Progenitor cell of endocrine pancreas (in vitro differentiated cells): ENCODE measurements around the gene KIF2A. TPM values are rescaled to one million over a fixed set of nuclear protein-coding genes. Genes with fewer than 3 reads are reported as not detected.

Source experiments
- DNase-seq: peaks from one replicate; pipeline ENCODE4 v3.0.0; 2021; ENCODE audit warnings: low spot score; ENCODE audit not compliant: unreplicated experiment
- H3K27ac Mint-ChIP-seq: 2 replicates; pipeline ENCODE4 v1.8.0; 2021; ENCODE audit warnings: mild to moderate bottlenecking, moderate library complexity, mixed read lengths
- H3K27me3 Mint-ChIP-seq: 2 replicates; pipeline ENCODE4 v1.8.0; 2021; ENCODE audit warnings: mixed read lengths
- H3K36me3 Mint-ChIP-seq: 2 replicates; pipeline ENCODE4 v1.8.0; 2022; ENCODE audit warnings: mixed read lengths; ENCODE audit not compliant: insufficient read depth
- H3K4me1 Mint-ChIP-seq: 2 replicates; pipeline ENCODE4 v1.8.0; 2021; ENCODE audit warnings: low read depth, mixed read lengths
- H3K4me3 Mint-ChIP-seq: 2 replicates; pipeline ENCODE4 v1.8.0; 2021; ENCODE audit warnings: low read depth, mild to moderate bottlenecking, moderate library complexity, mixed read lengths
- H3K9me3 Mint-ChIP-seq: 2 replicates; pipeline ENCODE4 v1.8.0; 2021; ENCODE audit warnings: low read depth, mixed read lengths
- total RNA-seq: library from RNA; stranded (reverse); gene quantifications from 2 replicates; pipeline ENCODE4 v1.2.1, GENCODE V29; 2021
- TF ChIP-seq, protein P1 (sequence below): fragments of 200-600 bp; sonication (generic); IDR thresholded peaks from one replicate; pipeline ENCODE4 v1.5.0; 2021; ENCODE audit warnings: antibody characterized with exemption, mild to moderate bottlenecking; ENCODE audit not compliant: unreplicated experiment

The KIF2A gene
- total RNA-seq, 1 donor from 2014 or later, result 75.3 TPM

DNA sequence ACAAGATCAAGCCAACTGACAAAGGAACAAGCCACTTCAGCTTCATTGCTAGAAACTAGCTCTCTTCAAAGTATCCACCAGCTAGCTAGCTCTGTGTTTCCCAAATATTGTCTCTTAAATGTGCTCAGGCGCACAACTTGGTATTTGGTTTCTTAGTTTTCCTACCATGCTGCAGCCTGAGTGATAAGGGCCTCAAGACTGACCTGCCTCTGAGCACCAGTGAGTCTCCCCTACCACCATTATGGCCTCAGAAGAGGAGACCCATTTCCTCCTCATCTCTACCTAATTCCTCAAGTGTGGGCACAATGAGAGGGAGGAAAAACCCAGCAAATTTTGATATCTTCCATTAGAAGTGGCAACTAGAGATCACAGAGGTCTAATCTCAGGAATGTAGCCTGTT is 34.6 kb upstream of the KIF2A start:
- no peaks in the 10 kb centered on the region for H3K36me3 Mint-ChIP-seq
- peaks cover 7% of the 10 kb centered on the region for H3K9me3 Mint-ChIP-seq
- no peak overlapping the region for H3K4me3 Mint-ChIP-seq
- TF ChIP-seq, protein P1, sequence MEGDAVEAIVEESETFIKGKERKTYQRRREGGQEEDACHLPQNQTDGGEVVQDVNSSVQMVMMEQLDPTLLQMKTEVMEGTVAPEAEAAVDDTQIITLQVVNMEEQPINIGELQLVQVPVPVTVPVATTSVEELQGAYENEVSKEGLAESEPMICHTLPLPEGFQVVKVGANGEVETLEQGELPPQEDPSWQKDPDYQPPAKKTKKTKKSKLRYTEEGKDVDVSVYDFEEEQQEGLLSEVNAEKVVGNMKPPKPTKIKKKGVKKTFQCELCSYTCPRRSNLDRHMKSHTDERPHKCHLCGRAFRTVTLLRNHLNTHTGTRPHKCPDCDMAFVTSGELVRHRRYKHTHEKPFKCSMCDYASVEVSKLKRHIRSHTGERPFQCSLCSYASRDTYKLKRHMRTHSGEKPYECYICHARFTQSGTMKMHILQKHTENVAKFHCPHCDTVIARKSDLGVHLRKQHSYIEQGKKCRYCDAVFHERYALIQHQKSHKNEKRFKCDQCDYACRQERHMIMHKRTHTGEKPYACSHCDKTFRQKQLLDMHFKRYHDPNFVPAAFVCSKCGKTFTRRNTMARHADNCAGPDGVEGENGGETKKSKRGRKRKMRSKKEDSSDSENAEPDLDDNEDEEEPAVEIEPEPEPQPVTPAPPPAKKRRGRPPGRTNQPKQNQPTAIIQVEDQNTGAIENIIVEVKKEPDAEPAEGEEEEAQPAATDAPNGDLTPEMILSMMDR, result no peak
- no peak for DNase-seq
- H3K27me3 Mint-ChIP-seq, result no peaks in the 10 kb centered on the region
- peak overlapping the region; percentile 14 for H3K27ac Mint-ChIP-seq
- peaks cover 21% of the 10 kb centered on the region for H3K4me1 Mint-ChIP-seq

DNA sequence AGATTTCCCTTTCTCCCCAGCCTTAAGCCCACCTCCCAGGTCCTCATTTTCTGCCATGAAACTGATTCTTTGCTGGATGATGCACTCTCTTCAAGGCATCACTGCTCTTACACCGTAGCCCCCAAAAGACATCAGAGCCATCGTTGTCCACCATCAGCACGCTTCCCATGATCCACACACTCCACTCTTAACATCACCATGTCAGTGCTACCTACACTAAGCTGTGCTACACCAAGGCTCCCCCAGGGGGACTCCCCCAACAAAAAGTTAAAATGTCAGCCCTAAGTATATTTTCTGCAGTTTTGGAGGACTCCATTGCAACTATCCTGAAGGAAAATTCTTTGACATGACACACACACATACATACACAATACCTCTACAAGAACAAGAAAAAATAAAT is 34.1 kb upstream of the KIF2A start:
- Mint-ChIP-seq H3K36me3 (no peaks in the 10 kb centered on the region), H3K27ac (no peak overlapping the region), H3K4me1 (peaks cover 21% of the 10 kb centered on the region), H3K27me3 (no peaks in the 10 kb centered on the region), H3K9me3 (peaks cover 7% of the 10 kb centered on the region), H3K4me3 (no peak overlapping the region)
- TF ChIP-seq, protein P1, result peak; percentile 20
- no peak for DNase-seq

DNA sequence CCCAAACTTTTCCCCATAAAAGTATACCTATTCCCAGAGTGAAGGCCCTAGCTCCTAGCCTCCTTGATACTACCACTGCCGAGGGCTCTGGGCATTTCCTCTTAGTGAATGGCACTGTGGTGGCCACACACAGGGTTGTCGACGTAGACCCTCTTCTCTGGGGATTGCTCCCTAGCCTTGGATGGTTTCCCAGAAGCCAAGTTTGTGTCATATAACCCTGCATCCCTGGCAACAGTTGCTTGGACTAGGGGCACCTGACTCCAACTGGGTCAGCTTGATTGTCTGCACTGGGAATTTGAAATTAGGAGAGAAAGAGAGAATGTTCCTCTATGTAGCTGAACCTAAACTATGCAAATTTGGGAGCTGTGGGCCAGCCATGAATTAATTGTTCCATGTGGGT is 32.3 kb upstream of the KIF2A start:
- Mint-ChIP-seq H3K27ac (no peak overlapping the region), H3K36me3 (no peaks in the 10 kb centered on the region), H3K9me3 (peaks cover 7% of the 10 kb centered on the region), H3K27me3 (no peaks in the 10 kb centered on the region), H3K4me3 (no peak overlapping the region), H3K4me1 (peaks cover 23% of the 10 kb centered on the region)
- TF ChIP-seq, protein P1, result no peak
- DNase-seq, result no peak

DNA sequence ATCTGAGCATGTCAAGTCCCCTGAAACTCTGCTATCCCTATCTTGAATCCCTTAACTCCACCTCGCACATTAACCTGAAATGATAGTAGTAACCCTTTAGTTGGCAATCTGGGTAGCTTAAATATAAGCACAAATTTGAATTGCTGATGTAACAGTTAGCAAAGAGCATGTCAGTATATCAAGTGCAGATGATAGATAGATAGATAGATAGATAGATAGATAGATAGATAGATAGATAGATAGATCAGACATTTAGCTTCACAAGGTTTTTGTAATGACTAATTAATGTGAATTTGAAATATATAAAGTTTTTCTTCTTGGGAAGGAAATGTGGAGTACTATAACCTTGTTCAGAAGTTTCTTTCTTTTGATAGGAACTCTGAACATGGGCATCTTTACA is 30.4 kb upstream of the KIF2A start:
- peaks cover 7% of the 10 kb centered on the region for H3K9me3 Mint-ChIP-seq
- TF ChIP-seq, protein P1, result no peak
- H3K27me3 Mint-ChIP-seq, result no peaks in the 10 kb centered on the region
- no peaks in the 10 kb centered on the region for H3K36me3 Mint-ChIP-seq
- peaks cover 30% of the 10 kb centered on the region for H3K4me1 Mint-ChIP-seq
- no peak overlapping the region for H3K27ac Mint-ChIP-seq
- H3K4me3 Mint-ChIP-seq, result no peak overlapping the region
- no peak for DNase-seq

DNA sequence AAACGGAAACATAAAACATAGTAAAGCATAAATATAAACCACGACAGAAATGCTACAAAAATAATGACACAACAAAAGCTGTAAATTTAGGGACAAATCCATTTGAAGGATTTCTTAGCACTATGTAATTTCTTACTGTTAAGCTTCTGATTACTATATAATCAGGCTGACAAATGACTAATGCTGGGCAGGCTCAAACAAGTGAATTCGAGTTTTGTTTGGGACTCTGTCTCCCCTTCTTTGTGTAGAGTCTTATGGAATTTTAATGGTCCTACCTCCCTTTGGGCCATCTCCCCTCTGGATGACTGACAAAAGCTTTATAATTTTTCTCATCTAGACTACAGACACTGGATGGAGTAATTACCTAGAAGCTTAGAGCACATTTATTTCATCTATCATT is 24.6 kb upstream of the KIF2A start:
- H3K27ac Mint-ChIP-seq, result no peak overlapping the region
- TF ChIP-seq, protein P1, result no peak
- H3K36me3 Mint-ChIP-seq, result no peaks in the 10 kb centered on the region

More for the DNA sequence above, 24.6 kb upstream of the KIF2A start:
- DNase-seq, result no peak
- H3K27me3 Mint-ChIP-seq, result no peaks in the 10 kb centered on the region
- H3K4me1 Mint-ChIP-seq, result peaks cover 20% of the 10 kb centered on the region
- H3K9me3 Mint-ChIP-seq, result peaks cover 7% of the 10 kb centered on the region
- no peak overlapping the region for H3K4me3 Mint-ChIP-seq
